Liver (tissue), 9 donors: ENCODE results near the gene WDR26. TPM values are rescaled to one million over a fixed set of nuclear protein-coding genes. Genes with fewer than 3 reads are reported as not detected.

Experiments used
- DNase-seq: peaks from one replicate; pipeline ENCODE4 v3.0.0-alpha.2; 2017; ENCODE audit warnings: low spot score
- H3K27ac ChIP-seq, 2 donors: one replicate each; pipeline ENCODE4 v1.7.0; 2013; ENCODE audit warnings: inconsistent platforms in 2 of 2, low read length in 2 of 2, control low read depth in 1 of 2, low read depth in 1 of 2, mild to moderate bottlenecking in 1 of 2
- H3K27me3 ChIP-seq, 4 donors: one replicate each; pipeline versions ENCODE4 v1.6.1 to v1.7.0; 2013; ENCODE audit warnings: low read length in 3 of 4, inconsistent platforms in 1 of 4, mild to moderate bottlenecking in 1 of 4, moderate library complexity in 1 of 4; ENCODE audit not compliant: control insufficient read depth in 4 of 4, insufficient read depth in 4 of 4
- H3K36me3 ChIP-seq, 4 donors: one replicate each; pipeline versions ENCODE4 v1.6.1 to v1.7.0; 2013; ENCODE audit warnings: low read length in 3 of 4, mild to moderate bottlenecking in 3 of 4, low read depth in 1 of 4, moderate library complexity in 1 of 4; ENCODE audit not compliant: control insufficient read depth in 4 of 4, insufficient read depth in 3 of 4
- H3K4me1 ChIP-seq, 4 donors: one replicate each; pipeline versions ENCODE4 v1.6.1 to v1.7.0; 2013; ENCODE audit warnings: low read length in 3 of 4, mild to moderate bottlenecking in 3 of 4, moderate library complexity in 1 of 4; ENCODE audit not compliant: control insufficient read depth in 4 of 4, insufficient read depth in 4 of 4
- H3K4me3 ChIP-seq, 3 donors: one replicate each; pipeline versions ENCODE4 v1.6.1 to v1.7.0; 2013; ENCODE audit warnings: low read length in 3 of 3, control low read depth in 1 of 3, low read depth in 1 of 3, mild to moderate bottlenecking in 1 of 3
- H3K9ac ChIP-seq, 2 donors: one replicate each; pipeline ENCODE4 v1.7.0; 2013; ENCODE audit warnings: low read length in 2 of 2, mild to moderate bottlenecking in 2 of 2, moderate library complexity in 2 of 2, control low read depth in 1 of 2, low read depth in 1 of 2
- H3K9me3 ChIP-seq, 4 donors: one replicate each; pipeline versions ENCODE4 v1.6.1 to v1.7.0; 2013; ENCODE audit warnings: low read length in 3 of 4; ENCODE audit not compliant: control insufficient read depth in 4 of 4
- CTCF ChIP-seq: fragments of 150-350 bp; IDR thresholded peaks from 2 replicates; pipeline ENCODE4 v1.5.1; 2017; ENCODE audit warnings: improper control_type of control experiment, low read depth, low read length; ENCODE audit not compliant: missing input control
- FOXA1 ChIP-seq: IDR thresholded peaks from 2 replicates; pipeline ENCODE4 v1.6.1; 2016; ENCODE audit warnings: antibody characterized with exemption
- FOXA2 ChIP-seq: IDR thresholded peaks from 2 replicates; pipeline ENCODE4 v1.6.1; 2016; ENCODE audit warnings: antibody characterized with exemption
- GABPA ChIP-seq, 2 donors: IDR thresholded peaks in 1 of 2; conservative IDR thresholded peaks in 1 of 2; 2 replicates each; pipeline ENCODE4 v1.6.1; 2016; ENCODE audit warnings: antibody characterized with exemption in 2 of 2, mild to moderate bottlenecking in 1 of 2, moderate library complexity in 1 of 2
- HNF4A ChIP-seq, 2 donors: conservative IDR thresholded peaks; 2 replicates each; pipeline ENCODE4 v1.6.1; 2016; ENCODE audit warnings: antibody characterized with exemption in 2 of 2, mild to moderate bottlenecking in 2 of 2
- HNF4G ChIP-seq: IDR thresholded peaks from 2 replicates; pipeline ENCODE4 v1.6.1; 2016; ENCODE audit warnings: antibody characterized with exemption
- JUND ChIP-seq, 2 donors: IDR thresholded peaks; 2 replicates each; pipeline ENCODE4 v1.6.1; 2016; ENCODE audit warnings: antibody characterized with exemption in 2 of 2
- MAX ChIP-seq: IDR thresholded peaks from 2 replicates; pipeline ENCODE4 v1.6.1; 2016; ENCODE audit warnings: antibody characterized with exemption
- RXRA ChIP-seq, 2 donors: IDR thresholded peaks; 2 replicates each; pipeline ENCODE4 v1.6.1; 2017 to 2018; ENCODE audit warnings: antibody characterized with exemption in 2 of 2, mild to moderate bottlenecking in 1 of 2
- SP1 ChIP-seq: IDR thresholded peaks from 2 replicates; pipeline ENCODE4 v1.6.1; 2018; ENCODE audit warnings: antibody characterized with exemption, mild to moderate bottlenecking
- TAF1 ChIP-seq: conservative IDR thresholded peaks from 2 replicates; pipeline ENCODE4 v1.6.1; 2016; ENCODE audit warnings: antibody characterized with exemption, mild to moderate bottlenecking
- YY1 ChIP-seq: IDR thresholded peaks from 2 replicates; pipeline ENCODE4 v1.6.1; 2016; ENCODE audit warnings: antibody characterized with exemption, mild to moderate bottlenecking
- ZBTB33 ChIP-seq: IDR thresholded peaks from 2 replicates; pipeline ENCODE4 v1.6.1; 2016; ENCODE audit warnings: antibody characterized with exemption
- WGBS: extraction: QIAGEN DNeasy Blood & Tissue Kit; methylation state at CpG from one replicate; pipeline ENCODE4 v1.1.7; 2013; 5-methylcytosine and 5-hydroxymethylcytosine counted together
- polyA plus RNA-seq, 2 donors: library from polyadenylated mRNA; stranded (reverse) in 1 of 2; unstranded in 1 of 2; fragments of 200-250 nt in 1 of 2; fragments of >200 nt in 1 of 2; fragmentation: Nextera tagmentation in 1 of 2; extraction: Ambion mirVana in 1 of 2; gene quantifications; one replicate each; pipeline versions ENCODE4 v1.2.1 to v1.2.3, GENCODE V29; 2013 to 2015
- total RNA-seq, 2 donors: library from RNA; depleted of rRNA; stranded (reverse); fragments of >200 nt; gene quantifications; one replicate each; pipeline ENCODE4 v1.2.3, GENCODE V29; 2014
- donor health status: healthy.
- donor health status: healthy.
- donor health status: healthy.
- donor health status: healthy.
- donor health status: healthy.

The WDR26 gene
- total and polyA plus RNA-seq, 4 donors, result 9.4 to 119 (median 34.9) TPM

GRCh38 chr1:224393294-224393693 is 41.3 kb downstream of the WDR26 start:
- WGBS, result 92% methylated on average over 3 of the region's 3 CpGs
- TF ChIP-seq MAX, result no peak
- TF ChIP-seq SP1, result no peak

DNA sequence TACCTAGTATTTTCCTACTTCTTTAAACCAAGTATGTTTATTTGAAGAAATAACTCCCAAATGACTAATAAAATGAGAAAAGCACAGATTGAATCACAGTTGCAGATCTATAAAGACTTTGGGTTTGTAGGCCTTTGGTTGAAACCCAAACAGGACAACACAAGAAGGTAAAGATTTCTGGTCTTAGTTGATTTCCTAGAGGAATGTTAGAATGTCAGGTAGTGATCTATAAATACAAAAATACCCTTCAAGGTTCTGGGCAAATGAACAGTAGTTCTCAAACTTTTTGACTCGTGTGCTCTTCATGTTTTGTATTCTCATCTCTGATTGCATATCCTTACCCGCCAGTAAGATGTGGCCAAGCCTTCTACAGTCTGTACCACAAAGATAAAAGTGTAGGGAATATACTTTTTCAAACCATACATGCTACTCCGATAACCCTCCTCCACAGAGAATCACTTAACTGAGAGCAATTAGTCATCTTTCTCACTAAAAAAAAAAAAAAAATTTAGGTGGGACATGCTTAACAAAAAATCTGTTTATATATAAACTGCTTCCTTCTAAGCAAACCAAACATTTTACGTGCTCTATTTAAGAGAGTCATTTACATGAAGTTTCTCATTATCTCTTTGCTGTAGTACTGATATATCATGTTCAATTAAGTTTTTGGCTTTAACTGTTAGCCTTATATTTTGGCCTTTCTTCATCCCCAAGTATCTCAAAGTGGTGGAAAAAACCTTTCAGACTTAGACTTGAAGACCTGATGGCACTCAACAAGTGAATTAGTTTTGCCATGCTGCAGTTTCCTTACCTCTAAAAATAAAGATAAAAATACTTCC is 42.0 kb downstream of the WDR26 start:
- H3K27me3 ChIP-seq, result no peaks in the 10 kb centered on the region
- no peak for TF ChIP-seq SP1
- TF ChIP-seq HNF4G, result no peak
- TF ChIP-seq GABPA (IDR thresholded peaks at IDR 0.05 in 1 of 2, conservative IDR thresholded peaks at IDR 0.05 in 1 of 2), result no peak
- no peak for TF ChIP-seq HNF4A (conservative IDR thresholded peaks at IDR 0.05)
- TF ChIP-seq CTCF, result no peak
- no peak for TF ChIP-seq ZBTB33
- TF ChIP-seq FOXA1, result no peak
- no peak for TF ChIP-seq TAF1
- no peak for TF ChIP-seq RXRA (IDR thresholded peaks at IDR 0.05)
- no peak for TF ChIP-seq FOXA2
- no peak for TF ChIP-seq YY1
- H3K9ac ChIP-seq, result no peak overlapping the region
- H3K4me1 ChIP-seq, result peaks cover 0 to 6% (median 1%) of the 10 kb centered on the region in 4 donors
- H3K9me3 ChIP-seq, result no peaks in the 10 kb centered on the region
- peaks cover 5 to 75% (median 60%) of the 10 kb centered on the region in 4 donors for H3K36me3 ChIP-seq
- no peak for DNase-seq
- no peak overlapping the region for H3K27ac ChIP-seq
- WGBS, result 95% methylated on average over 4 of the region's 4 CpGs
- no peak overlapping the region for H3K4me3 ChIP-seq

More at GRCh38 chr1:224393294-224393693, 41.3 kb downstream of the WDR26 start:
- peaks cover 0 to 6% (median 1%) of the 10 kb centered on the region in 4 donors for H3K4me1 ChIP-seq
- H3K27me3 ChIP-seq, result no peaks in the 10 kb centered on the region
- no peak for DNase-seq
- H3K9me3 ChIP-seq, result no peaks in the 10 kb centered on the region
- H3K4me3 ChIP-seq, result no peak overlapping the region
- H3K27ac ChIP-seq, result no peak overlapping the region
- no peak overlapping the region for H3K9ac ChIP-seq
- peaks cover 5 to 77% (median 65%) of the 10 kb centered on the region in 4 donors for H3K36me3 ChIP-seq

GRCh38 chr1:224390517-224390916 is 44.1 kb downstream of the WDR26 start:
- H3K9ac ChIP-seq, result no peak overlapping the region
- H3K4me1 ChIP-seq, result peaks cover 0 to 6% (median 1%) of the 10 kb centered on the region in 4 donors
- no peak overlapping the region for H3K27ac ChIP-seq
- H3K27me3 ChIP-seq, result no peaks in the 10 kb centered on the region
- peak; percentile 56 to 64 for TF ChIP-seq HNF4A (conservative IDR thresholded peaks at IDR 0.05)
- peak; percentile 45 for TF ChIP-seq YY1
- TF ChIP-seq JUND (IDR thresholded peaks at IDR 0.05), result no peak
- H3K9me3 ChIP-seq, result no peaks in the 10 kb centered on the region
- WGBS, result 62% methylated on average over 5 of the region's 5 CpGs
- DNase-seq, result no peak
- H3K4me3 ChIP-seq, result no peak overlapping the region
- peaks cover 5 to 65% (median 46%) of the 10 kb centered on the region in 4 donors for H3K36me3 ChIP-seq
